MCF 10A (cell line): ENCODE data around the gene MAPK11. TPM values are rescaled to one million over a fixed set of nuclear protein-coding genes. Genes with fewer than 3 reads are reported as not detected.

Experiments
- BruUV-seq: library from RNA; stranded (reverse); fragments of 400-500 nt; replicated peaks from 2 replicates; lab custom pipeline; 2021; lab: Mats Ljungman, UMichigan
- CTCF ChIA-PET: fragments of 300-600 bp; sonication (Branson Sonifier 250); formaldehyde crosslinking; extraction: SDS; loops from one replicate; lab custom pipeline; 2021; ENCODE audit warnings: antibody characterized with exemption, inconsistent platforms; lab: Yijun Ruan, JAX
- POLR2A ChIA-PET: fragments of 300-600, 350-650 bp; sonication (Branson Sonifier 250); formaldehyde crosslinking; extraction: SDS; loops from one replicate; lab custom pipeline; 2020; ENCODE audit warnings: antibody characterized with exemption, inconsistent platforms; lab: Yijun Ruan, JAX
- DNase-seq: peaks from one replicate; pipeline ENCODE4 v3.0.0-alpha.2; 2018; ENCODE audit not compliant: unreplicated experiment
- H3K27ac Mint-ChIP-seq: one replicate; pipeline ENCODE4 v1.8.0; 2022; ENCODE audit warnings: mild to moderate bottlenecking, low read depth, mixed read lengths; ENCODE audit not compliant: unreplicated experiment
- H3K27me3 Mint-ChIP-seq: one replicate; pipeline ENCODE4 v1.8.0; 2022; ENCODE audit warnings: mixed read lengths; ENCODE audit not compliant: insufficient read depth, unreplicated experiment
- H3K36me3 Mint-ChIP-seq: one replicate; pipeline ENCODE4 v1.8.0; 2022; ENCODE audit warnings: mild to moderate bottlenecking, moderate library complexity, mixed read lengths; ENCODE audit not compliant: insufficient read depth, unreplicated experiment
- H3K4me1 Mint-ChIP-seq: one replicate; pipeline ENCODE4 v1.8.0; 2022; ENCODE audit warnings: mixed read lengths; ENCODE audit not compliant: insufficient read depth, unreplicated experiment
- H3K4me3 Mint-ChIP-seq: one replicate; pipeline ENCODE4 v1.8.0; 2022; ENCODE audit warnings: mild to moderate bottlenecking, moderate library complexity, mixed read lengths; ENCODE audit not compliant: unreplicated experiment
- H3K9me3 Mint-ChIP-seq: one replicate; pipeline ENCODE4 v1.8.0; 2022; ENCODE audit warnings: mixed read lengths; ENCODE audit not compliant: unreplicated experiment
- intact Hi-C: fragments of 100-400 bp; cut with micrococcal nuclease; formaldehyde crosslinking; loops from 2 replicates; pipeline ENCODE4 v1.14.1; 2022
- total RNA-seq: library from RNA; stranded (reverse); gene quantifications from 2 replicates; pipeline ENCODE4 v1.2.3, GENCODE V29; 2022
- TF ChIP-seq, protein P1 (sequence below): fragments of 200-600 bp; IDR thresholded peaks from one replicate; pipeline ENCODE4 v1.8.0; 2022; ENCODE audit warnings: antibody characterized with exemption, mild to moderate bottlenecking; ENCODE audit not compliant: unreplicated experiment

Gene MAPK11
- total RNA-seq, 1 experiment from 2014 or later: 10.4 TPM

DNA sequence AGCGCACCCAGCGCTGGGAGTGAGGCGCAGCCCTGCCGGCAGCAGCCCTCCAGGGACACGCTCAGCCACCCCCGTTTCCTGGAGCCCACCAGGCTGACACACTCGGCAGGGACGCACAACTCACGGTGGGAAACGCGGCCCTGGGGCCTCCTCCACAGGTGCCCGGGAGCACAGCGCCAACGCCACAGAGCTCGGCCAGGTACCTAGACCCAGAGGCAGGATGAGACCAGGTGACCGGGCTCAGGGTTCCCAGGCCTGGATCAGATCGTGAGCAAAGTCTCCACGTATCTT is 43.4 kb downstream of the MAPK11 start:
- Mint-ChIP-seq H3K9me3 (no peaks in the 10 kb centered on the region), H3K36me3 (peaks cover 49% of the 10 kb centered on the region), H3K27ac (no peak overlapping the region), H3K4me1 (no peaks in the 10 kb centered on the region), H3K4me3 (no peak overlapping the region), H3K27me3 (no peaks in the 10 kb centered on the region)
- TF ChIP-seq, protein P1, sequence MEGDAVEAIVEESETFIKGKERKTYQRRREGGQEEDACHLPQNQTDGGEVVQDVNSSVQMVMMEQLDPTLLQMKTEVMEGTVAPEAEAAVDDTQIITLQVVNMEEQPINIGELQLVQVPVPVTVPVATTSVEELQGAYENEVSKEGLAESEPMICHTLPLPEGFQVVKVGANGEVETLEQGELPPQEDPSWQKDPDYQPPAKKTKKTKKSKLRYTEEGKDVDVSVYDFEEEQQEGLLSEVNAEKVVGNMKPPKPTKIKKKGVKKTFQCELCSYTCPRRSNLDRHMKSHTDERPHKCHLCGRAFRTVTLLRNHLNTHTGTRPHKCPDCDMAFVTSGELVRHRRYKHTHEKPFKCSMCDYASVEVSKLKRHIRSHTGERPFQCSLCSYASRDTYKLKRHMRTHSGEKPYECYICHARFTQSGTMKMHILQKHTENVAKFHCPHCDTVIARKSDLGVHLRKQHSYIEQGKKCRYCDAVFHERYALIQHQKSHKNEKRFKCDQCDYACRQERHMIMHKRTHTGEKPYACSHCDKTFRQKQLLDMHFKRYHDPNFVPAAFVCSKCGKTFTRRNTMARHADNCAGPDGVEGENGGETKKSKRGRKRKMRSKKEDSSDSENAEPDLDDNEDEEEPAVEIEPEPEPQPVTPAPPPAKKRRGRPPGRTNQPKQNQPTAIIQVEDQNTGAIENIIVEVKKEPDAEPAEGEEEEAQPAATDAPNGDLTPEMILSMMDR: no peak
- no peak for DNase-seq
- intact Hi-C loops: no loop called here
- ChIA-PET CTCF (interaction anchor here (1.1 kb wide), 1 partner anchor 20 kb away, joined by 3 read pairs; no protein-coding TSS in a partner anchor), POLR2A (interaction anchor here (0.6 kb wide), 1 partner anchor 96 kb away, joined by 3 read pairs; no protein-coding TSS in a partner anchor)
- no TSS peak for BruUV-seq

DNA sequence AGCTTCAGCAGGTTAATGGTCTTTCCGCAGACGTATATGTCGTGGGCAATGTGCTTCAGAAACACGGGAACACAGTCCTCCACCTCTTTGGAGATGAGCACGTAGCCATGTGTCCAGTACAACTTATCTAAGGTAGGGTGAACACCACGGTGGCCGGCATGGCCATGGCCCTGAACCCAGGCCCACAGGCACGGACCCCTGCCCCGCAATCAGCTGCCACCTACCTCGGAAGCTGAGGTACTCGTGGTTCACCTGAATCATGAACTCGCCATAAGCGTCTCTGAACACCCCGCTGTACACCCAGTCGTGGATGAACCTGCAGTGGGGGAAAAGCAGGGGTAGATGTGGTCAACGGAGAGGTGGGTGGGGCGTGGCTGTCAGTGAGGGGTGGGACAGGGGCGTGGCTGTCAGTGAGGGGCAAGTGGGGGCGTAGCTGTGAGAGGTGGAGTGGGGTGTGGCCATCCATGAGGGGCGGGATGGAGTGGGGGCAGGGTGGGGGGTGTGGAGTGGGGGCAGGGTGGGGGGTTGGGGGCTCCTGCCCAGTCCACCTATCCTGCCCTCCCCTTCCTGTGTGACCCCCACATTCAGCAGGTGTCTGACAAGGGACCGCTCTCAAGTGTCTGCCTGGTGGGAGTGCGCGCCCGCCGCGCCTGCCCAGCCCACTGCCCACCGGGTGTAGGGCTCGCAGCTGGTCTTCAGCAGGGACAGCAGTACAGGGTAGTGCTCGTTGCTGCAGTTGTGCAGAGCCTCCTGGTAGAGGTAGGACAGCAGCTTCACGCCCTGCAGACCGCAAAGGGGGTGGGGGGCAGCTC is 43.9 kb downstream of the MAPK11 start:
- intact Hi-C loops: no loop called here
- Mint-ChIP-seq H3K9me3 (no peaks in the 10 kb centered on the region), H3K36me3 (peaks cover 50% of the 10 kb centered on the region), H3K27me3 (no peaks in the 10 kb centered on the region), H3K27ac (no peak overlapping the region), H3K4me3 (no peak overlapping the region), H3K4me1 (no peaks in the 10 kb centered on the region)
- DNase-seq: no peak
- TF ChIP-seq, protein P1: no peak
- ChIA-PET POLR2A (no interaction called here), CTCF (interaction anchor here (1.1 kb wide), 1 partner anchor 20 kb away, joined by 3 read pairs; no protein-coding TSS in a partner anchor)
- BruUV-seq: no TSS peak

DNA sequence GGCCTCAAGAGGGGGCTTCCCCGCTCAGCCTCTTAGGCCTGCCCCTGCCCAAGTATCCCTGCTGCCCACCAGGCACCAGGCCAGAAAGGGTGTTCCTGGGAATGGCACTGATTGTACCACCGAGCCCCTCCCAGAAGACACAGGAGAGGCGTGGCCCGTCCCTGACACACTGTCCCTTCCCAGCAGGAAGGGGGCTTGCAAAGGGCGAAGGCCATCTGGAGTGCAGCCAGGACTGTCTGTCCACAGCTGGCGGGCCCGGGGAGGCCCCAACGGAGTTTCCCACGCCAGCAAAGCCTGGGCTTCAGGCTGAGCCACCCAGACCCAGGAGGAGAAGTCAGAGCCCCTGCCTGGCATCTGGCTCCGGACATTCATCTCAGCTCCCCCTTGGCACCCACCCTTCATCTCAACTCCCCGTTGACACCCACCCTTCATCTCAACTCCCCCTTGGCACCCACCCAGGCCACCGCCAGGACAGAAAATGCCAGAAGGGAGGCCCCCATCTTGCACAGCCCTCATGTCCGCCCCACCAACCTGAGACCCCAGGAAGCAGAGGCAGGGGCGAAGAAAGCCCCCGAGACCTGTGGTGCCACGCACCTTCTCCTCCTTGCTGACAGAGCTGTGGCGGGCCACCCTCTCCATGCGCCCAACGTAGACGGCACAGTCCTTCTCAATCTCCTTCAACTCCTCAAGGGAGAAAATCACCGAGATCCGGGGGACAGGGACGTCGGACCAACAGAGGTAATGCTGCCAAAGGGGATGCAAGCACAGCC is 44.8 kb downstream of the MAPK11 start:
- TF ChIP-seq, protein P1: no peak
- intact Hi-C loops: no loop called here
- BruUV-seq: no TSS peak
- POLR2A ChIA-PET: no interaction called here
- no peaks in the 10 kb centered on the region for H3K27me3 Mint-ChIP-seq
- no peak overlapping the region for H3K4me3 Mint-ChIP-seq
- peaks cover 52% of the 10 kb centered on the region for H3K36me3 Mint-ChIP-seq
- no peak overlapping the region for H3K27ac Mint-ChIP-seq
- CTCF ChIA-PET: no interaction called here
- no peaks in the 10 kb centered on the region for H3K4me1 Mint-ChIP-seq
- DNase-seq: no peak
- no peaks in the 10 kb centered on the region for H3K9me3 Mint-ChIP-seq

DNA sequence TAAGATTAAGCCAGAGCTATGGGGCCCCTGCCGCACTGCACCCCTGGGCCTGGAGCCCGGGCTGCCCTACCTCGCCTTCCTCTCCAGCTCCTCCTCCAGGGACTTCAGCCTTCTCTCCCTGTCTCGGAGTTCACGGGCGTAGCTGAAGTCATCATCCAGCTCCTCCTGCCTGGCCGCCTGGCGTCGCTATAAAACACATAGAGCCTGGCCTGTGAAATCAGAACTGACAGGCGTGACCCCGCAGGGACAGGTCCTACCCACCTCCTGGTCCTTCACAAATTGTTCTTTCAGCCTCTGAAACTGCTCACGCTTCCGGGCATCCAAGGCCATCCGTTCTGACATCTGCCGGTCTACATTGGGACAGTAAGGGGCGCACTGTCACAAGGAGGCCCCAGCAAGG is 46.1 kb downstream of the MAPK11 start:
- DNase-seq: no peak
- ChIA-PET POLR2A (no interaction called here), CTCF (interaction anchor here (1.0 to 2.9 kb wide), 2 partner anchors 17 to 25 kb away, joined by 3 to 8 read pairs; no protein-coding TSS in a partner anchor)
- Mint-ChIP-seq H3K27ac (no peak overlapping the region), H3K9me3 (no peaks in the 10 kb centered on the region), H3K36me3 (peaks cover 51% of the 10 kb centered on the region), H3K4me1 (no peaks in the 10 kb centered on the region), H3K4me3 (no peak overlapping the region), H3K27me3 (no peaks in the 10 kb centered on the region)
- intact Hi-C loops: no loop called here
- TF ChIP-seq, protein P1: no peak
- BruUV-seq: no TSS peak
